Endothelial cell of umbilical vein (primary cell): ENCODE measurements around the gene CPA4.

Experiments
- CTCF ChIP-seq, 2 donors: IDR thresholded peaks; 1 replicate in 1 of 2; 2 replicates in 1 of 2; pipeline ENCODE4 v1.5.1; 2011; ENCODE audit warnings: low read length in 2 of 2, mild to moderate bottlenecking in 2 of 2, moderate library complexity in 2 of 2, control low read depth in 1 of 2, inconsistent platforms in 1 of 2, low read depth in 1 of 2; ENCODE audit not compliant: insufficient read depth in 1 of 2; ENCODE audit errors: extremely low read depth in 1 of 2
- EZH2 ChIP-seq: IDR thresholded peaks from 2 replicates; pipeline ENCODE4 v1.6.1; 2012; ENCODE audit warnings: borderline replicate concordance, low read depth, mild to moderate bottlenecking, moderate library complexity, low read length, inconsistent platforms; ENCODE audit not compliant: severe bottlenecking
- MAX ChIP-seq: IDR thresholded peaks from 2 replicates; pipeline ENCODE4 v1.6.1; 2011; ENCODE audit not compliant: insufficient read depth, insufficient read length
- MYC ChIP-seq: IDR thresholded peaks from one replicate; pipeline ENCODE4 v1.6.1; 2011; ENCODE audit warnings: mild to moderate bottlenecking, low read depth, low read length
- POLR2A ChIP-seq: IDR thresholded peaks from 2 replicates; pipeline ENCODE4 v1.6.1; 2012; ENCODE audit warnings: low read depth, mild to moderate bottlenecking, control low read depth, low read length

DNA sequence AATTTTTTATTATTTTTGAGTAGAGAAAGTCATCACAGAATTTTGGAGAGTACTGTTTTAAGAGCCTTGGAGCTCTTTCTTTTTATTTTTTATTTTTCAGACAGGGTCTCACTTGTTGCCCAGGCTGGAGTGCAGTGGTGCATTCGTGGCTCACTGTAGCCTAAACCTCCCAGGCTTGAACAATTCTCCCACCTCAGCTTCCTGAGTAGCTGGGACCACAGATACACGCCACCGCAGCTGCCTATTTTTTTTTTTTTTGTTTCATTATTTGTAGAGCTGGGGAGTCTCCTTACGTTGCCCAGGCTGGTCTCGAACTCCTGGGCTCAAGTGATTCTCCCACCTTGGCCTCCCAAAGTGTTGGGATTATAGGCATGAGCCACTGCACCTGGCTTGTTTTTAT lies 10.6 kb downstream of the CPA4 start:
- TF ChIP-seq MYC (no peak), CTCF (IDR thresholded peaks at IDR 0.05; ENCODE audit: extremely low read depth in 1 of 2, insufficient read depth in 1 of 2, low read depth in 1 of 2, low read length in 2 of 2) (no peak), EZH2 (no peak), MAX (no peak), POLR2A (no peak)
